ENCODE data around the gene ZNF438.

- TF ChIP-seq CTCF (IDR thresholded peaks at IDR 0.05): no peak
- TF ChIP-seq POLR2A (IDR thresholded peaks at IDR 0.05): no peak
Observed at GRCh38 chr10:31011665-31012022, 20.0 kb downstream of the ZNF438 start.

All from Peyer's patch (tissue), 4 donors.